Measurements from ENCODE around the gene CLEC3B.
A peak's percentile ranks its signal among the peaks of the same experiment; 100 is the strongest.
"Not testable (repeated sequence)": the region's sequence is repeated elsewhere in the genome, so short reads cannot be mapped to it uniquely, and the experiment has no call there.

CLEC3B gene, protein sequence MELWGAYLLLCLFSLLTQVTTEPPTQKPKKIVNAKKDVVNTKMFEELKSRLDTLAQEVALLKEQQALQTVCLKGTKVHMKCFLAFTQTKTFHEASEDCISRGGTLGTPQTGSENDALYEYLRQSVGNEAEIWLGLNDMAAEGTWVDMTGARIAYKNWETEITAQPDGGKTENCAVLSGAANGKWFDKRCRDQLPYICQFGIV
- 0 to 0.13 reads per million in 2 donors for total RNA-seq

DNA sequence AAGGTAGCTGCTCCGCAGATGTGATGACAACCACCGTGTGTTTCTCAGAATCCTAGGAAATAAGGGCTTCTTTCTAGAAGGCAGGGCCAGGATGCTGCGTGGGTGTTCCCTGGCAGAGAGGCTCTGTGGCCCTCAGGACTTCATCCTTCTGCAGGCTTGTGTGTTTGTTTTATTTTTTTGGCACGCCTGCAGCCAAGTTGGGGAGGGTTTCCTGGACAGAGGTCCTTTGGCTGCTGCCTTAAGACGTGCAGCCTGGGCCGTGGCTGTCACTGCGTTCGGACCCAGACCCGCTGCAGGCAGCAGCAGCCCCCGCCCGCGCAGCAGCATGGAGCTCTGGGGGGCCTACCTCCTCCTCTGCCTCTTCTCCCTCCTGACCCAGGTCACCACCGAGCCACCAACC is at the start of gene CLEC3B:
Gene CLEC3B, plus strand, starts transcription at position 266 of the 400 bp plus-strand sequence. Its CDS starts 60 bp downstream, at position 326.
- no peak for DNase-seq

DNA sequence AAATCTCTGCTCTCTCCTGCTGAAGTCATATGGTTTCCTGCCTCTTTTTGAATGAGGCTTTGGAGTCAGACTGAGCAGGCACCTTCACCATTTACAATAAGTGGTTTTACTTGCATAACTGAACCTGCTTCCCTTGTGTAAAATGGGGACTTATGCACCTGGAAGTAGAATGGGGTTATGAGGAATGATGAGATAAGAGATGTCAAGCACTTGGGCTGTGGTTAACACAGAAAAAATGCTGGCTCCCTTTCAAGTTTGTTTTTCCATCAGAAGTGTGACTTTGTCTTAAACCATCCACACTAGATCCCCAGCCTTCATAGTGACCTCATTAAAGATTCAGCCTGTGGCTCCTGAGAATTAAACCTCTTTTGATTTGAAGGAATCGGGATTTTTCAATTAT is 44.9 kb upstream of the CLEC3B start:
- peak in 1 of 5 experiments; percentile 24 for DNase-seq

DNA sequence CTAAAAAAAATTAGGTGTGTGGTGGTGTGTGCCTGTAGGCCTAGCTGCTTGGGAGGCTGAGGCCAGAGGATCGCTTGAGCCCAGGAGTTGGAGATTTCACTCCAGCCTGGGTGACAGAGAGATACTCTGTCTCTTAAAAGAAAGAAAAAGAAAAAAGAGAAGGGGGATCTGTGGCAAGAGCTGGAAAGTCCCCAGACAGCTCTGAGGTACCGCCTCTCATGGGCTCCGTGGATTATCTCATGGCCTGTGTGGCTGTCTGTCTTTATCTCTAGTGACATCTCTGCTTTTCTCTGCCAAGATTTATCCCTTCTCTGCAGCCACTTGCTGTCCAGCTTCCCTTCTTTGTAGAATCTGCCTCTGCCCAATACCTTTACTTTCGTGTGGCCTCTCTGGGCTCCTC is 44.4 kb upstream of the CLEC3B start:
- DNase-seq, result peak in 1 of 5 experiments; percentile 53

DNA sequence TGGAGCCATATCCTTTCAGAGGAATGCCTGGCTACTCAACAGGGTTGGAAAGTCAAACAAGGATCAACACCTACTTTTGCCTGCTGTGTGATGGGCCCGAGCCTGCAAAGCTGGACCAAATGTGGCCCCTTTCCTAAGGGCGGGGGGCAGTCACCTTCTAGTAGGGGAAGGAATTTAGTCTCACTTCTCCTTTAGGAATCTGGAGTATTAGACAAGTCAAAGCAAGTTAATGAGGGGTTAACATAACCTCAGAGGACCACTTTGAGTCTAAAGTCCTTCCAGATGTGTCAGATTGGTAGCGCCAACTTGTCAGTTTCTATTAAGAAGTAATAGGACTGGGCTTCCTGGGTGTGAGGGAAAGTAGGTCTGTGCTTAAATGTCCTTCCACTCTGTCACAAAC is 43.3 kb upstream of the CLEC3B start:
- no peak for DNase-seq

DNA sequence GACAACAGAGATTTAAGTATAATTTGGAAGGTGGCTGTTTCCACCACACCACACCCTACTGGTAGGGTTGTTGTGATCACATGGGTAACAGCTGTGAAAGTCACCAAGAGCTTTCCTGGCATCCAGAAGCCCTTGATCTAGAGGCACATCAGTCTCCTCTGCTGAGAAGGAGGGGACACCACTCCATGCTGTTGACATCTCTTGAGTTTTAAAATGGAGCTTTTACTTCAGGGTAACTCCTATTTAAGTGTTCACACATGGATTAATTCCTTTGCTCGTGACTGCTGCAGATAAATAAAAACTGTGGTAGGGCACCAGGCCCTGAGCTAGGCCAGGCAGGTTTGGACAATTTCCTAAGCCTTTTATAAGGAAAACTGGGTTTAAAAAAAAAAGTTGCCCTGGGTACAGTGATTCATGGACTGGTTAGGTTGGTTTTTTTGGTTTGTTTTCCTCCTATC is 42.6 kb upstream of the CLEC3B start:
- no peak for DNase-seq

DNA sequence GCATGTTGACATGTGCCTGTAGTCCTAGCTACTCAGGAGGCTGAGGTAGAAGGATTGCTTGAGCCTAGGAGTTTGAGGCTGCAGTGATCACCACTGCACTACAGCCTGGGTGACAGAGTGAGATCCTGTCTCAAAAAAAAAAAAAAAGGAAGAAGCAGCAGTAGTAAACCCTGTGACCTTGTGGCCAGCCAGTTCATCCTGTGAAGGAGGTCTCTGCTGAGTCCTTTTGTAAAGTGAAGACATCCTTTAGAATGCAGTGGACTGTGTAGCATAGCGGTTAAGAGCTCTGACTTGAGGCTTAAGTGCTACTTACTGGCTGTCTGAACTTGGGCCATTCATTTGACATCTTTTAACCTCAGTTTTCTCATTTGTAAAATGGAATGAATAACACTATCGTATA is 41.8 kb upstream of the CLEC3B start:
- DNase-seq, result peak in 1 of 5 experiments; percentile 39

GRCh38 chr3:44986330-44986729 is 39.8 kb upstream of the CLEC3B start:
- not testable (repeated sequence) for DNase-seq

DNA sequence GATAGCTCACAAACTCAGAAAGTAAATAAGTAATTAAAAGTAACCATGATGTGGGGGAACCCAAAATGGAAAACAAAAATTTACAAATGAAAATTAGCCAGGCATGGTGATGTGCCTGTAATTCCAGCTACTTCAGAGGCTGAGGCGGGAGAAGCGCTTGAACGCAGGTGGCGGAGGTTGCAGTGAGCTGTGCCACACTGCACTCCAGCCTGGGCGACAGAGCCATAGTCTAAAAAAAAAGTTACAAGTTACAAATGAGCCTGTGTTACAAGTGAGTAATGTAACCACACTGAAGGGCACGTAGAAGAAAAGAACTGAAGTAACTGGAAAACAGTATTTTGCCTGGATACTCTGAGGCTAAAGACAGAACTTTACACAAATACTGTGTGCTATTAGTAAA is 38.8 kb upstream of the CLEC3B start:
- no peak for DNase-seq

DNA sequence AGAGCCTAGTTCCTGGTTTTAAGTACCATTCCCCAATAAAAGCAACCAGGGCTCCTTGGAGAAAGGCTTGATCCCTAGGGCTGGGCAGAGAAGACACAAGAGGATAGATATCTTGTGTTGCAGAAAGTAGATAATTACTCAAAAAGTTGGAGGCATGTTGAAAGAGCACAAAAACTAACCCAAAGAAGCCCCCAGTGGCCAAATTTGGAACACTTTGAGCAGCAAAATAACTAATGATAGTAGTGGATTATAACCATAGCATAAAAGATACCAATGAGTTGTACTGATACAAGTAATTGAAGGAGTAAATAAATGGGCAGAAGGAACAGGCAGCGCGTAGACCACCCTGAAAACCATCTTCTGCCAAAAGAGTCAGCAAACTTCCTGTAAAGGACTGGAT is 38.0 kb upstream of the CLEC3B start:
- peak in 1 of 5 experiments; percentile 31 for DNase-seq

GRCh38 chr3:44989141-44989540 is 37.0 kb upstream of the CLEC3B start:
- no peak for DNase-seq

DNA sequence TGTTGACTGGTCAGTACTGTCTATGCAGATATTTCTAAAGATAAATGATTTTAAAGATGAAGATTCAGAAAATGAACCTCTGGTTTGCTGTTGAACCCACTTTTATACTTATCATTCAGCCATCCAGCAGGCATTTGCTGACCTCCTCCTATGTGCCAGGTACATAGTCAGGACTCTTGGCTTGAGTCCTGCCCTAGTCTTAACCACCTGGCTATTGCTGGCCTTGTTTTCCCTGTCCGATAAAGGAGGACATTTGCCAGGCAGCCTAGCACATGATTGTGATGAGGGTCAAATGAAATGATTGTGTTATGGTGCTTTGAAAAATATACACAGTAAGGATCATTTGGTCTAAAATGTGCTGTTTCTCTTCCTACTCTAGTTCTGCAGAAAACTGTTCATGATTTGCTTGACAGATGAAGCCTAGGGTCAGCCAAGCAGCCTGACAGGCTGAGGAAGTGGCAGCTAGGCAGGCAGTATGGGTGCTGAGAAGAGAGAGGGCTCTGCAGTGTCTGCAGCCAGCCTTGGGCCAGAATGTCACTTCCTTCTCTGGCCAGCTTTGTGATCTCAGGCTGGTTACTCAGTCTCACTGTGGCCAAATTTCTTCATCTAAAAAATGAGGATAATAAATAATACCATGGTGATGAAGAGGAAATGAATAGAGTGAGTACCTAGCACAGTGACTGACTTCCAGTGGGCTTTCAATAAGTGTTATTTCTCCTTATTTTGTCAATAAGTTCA is 36.3 kb upstream of the CLEC3B start:
- DNase-seq, result no peak

GRCh38 chr3:44991326-44991725 is 34.8 kb upstream of the CLEC3B start:
- DNase-seq, result no peak

DNA sequence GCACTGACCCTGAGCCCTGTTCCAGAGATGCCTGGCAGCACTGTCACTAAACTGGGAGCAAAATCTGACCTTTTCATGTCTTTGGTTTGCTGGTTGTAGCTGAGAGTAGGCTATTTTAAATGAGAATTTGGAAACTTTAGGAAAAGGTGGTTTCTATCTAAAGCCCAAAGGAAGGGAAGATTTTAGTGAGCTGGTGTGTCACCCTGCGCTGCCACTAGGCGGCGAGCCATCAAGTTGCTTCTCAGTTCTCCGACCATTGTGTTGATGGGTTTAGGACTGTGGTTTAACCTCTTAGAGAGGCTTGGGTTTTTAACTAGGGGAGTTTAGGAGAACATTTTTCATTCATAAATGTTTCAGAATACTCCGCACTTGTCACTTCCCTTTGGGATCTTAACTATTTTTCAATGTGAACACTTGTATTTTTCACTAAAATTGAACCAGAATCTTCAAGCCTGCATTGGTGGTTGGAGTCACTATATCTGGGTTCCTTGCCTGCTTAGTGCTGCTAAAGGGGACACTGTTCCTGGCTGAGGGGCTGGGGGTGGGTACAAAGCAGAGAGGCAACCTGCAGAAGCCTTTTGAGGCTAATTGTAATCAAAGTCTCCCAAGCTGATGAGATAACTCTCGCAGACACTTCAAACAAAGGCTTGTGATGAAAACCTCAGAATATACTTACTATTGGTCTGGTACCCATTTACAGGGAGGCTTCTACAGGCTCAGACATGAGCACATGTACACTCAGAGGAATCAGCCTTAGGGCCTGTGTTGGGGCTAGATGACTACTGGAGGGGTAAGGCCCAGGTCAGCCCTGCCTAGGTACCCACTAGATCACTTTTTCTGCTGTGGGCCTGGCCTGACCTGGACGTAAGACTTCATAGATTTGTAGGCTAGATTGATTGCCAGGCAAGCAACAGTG is 33.3 kb upstream of the CLEC3B start:
- peak in 1 of 5 experiments; percentile 47 for DNase-seq

DNA sequence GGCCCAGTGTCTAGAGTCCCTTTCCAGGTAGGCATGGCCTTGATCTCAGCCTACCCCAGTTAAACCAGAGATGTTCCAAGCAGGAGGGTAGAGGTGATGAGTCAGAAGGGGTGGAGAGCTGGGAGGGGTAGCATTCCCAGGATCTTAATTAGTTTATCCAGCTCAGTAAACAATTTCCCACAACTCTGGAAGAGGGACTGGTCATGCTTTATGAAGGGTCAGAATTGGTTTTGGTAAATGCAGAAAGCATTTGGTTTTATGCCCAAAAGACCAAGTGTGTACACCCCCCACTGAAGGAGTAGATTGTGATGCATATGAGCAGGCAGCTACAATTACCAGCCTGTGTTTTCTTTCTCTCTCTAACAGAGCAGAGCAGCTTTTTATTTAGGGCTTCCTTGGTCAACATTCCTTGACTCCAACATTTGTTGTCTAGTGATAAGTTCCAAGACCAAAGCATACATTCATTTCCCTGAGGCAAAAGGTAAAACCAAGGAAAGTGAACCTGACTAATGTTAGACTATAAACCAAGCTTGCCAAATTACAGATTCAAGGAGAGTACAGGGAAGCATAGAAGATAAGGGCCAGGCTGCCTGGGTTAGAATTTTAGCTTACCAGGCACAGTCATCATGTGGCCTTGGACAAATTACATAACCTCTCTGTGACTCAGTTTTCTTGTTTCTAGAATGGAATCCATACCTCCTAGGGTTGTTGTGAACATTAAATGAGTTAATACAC is 32.5 kb upstream of the CLEC3B start:
- DNase-seq, result no peak

DNA sequence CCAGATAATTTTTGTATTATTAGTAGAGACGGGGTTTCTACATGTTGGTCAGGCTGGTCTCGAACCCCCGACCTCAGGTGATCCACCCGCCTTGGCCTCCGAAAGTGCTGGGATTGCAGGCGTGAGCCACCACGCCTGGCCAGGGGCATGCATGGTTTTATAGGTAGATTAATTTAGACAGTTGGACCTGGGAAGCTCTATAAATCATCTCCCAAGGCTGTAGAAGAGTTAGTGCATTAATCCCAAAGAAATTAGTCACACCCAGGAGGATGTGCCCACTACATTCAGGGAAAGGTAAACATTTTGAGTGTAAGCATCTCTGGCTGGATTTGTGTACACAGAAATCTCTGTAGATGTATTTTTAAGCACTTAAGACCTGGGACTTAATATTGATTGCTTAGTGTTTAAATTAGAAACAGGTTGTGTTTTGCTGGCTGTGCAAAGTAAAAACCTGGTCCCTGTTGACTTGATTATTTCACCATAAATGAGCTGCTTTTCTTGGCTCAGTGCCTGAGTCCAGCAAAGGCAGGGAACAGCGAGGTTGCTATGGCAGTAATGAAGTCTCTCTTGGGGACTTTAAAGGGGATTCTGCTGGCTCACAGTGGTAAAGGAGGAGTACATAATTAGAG is 30.8 kb upstream of the CLEC3B start:
- DNase-seq, result no peak

DNA sequence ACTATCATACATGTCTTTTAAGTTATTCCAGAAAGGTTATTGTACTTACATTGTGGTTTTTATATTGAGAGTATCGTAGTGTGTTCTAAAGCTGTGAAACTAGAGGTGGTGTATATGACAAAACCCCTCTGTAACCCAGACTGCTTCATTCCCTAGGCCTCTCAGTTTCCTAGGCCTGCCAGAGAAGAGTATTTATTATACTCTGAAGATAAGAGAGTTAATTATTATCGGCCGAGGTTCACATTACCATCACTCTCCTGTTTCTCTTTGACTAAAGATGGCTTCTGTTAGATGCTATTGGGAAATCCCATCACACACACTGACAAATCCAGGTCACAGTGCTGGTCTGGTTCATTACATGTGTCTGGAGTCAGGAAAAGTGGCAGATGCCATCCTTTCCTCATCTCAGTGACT is 29.5 kb upstream of the CLEC3B start:
- DNase-seq, result no peak

- no peak for DNase-seq
These were observed 26.3 kb upstream of the CLEC3B start for GRCh38 chr3:44999782-45000181.

GRCh38 chr3:45000823-45001222 is 25.3 kb upstream of the CLEC3B start:
- DNase-seq, result no peak

- DNase-seq, result no peak
These were observed 24.4 kb upstream of the CLEC3B start for GRCh38 chr3:45001738-45002137.

DNA sequence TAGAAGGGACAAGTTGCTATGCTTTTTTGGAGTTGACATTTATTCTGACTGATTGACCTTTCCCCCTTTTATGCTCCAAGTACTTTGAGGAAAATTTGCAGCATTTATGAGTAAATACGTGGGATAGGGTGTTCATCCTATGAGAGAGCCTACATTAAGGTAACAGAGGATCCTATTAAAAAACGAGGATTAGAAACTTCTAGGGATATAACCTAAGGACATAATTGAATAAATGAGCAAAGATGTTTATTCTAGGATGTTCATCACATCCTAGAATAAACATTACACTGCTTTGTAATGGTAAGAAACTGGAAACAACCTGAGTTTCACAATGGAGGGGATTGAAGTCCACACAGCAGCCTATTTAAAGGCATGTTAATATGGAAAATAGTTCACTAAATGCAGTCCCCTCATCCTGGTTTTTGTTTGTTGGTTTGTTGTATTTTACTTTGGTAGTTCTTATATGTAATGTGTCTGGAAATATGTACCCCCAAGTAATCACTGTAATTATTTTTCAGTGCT is 23.9 kb upstream of the CLEC3B start:
- DNase-seq, result no peak

DNA sequence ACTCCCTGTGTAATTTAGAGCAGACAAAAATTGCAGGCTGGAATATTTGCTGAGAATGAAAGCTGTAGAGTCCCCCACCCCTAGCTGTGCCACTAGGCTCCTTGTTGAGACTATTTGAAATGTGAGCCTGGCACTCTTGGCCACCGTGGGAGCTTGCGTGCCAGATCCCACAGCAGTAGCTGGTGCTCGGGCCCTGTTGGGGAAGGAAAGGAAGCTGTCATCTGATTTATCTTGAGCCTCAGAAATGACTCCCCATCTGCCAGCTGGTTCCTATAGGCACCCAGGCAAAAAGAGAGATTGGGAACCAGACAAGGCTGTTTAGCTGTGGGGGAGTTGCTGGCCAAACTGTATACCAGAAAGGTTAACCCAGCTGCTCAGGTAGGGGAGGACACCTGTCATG is 23.4 kb upstream of the CLEC3B start:
- no peak for DNase-seq

GRCh38 chr3:45003406-45003805 is 22.7 kb upstream of the CLEC3B start:
- DNase-seq, result no peak

All from T-helper 2 cell (primary cell).